Osteocyte (in vitro differentiated cells): ENCODE measurements around the gene MT3. TPM values are rescaled to one million over a fixed set of nuclear protein-coding genes. Genes with fewer than 3 reads are reported as not detected.
A peak's percentile ranks its signal among the peaks of the same experiment; 100 is the strongest.

Experiments used
- DNase-seq: peaks from one replicate; pipeline ENCODE4 v3.0.0; 2021; ENCODE audit warnings: mixed read lengths; ENCODE audit not compliant: unreplicated experiment; ENCODE audit errors: extremely low spot score
- H3K27ac Mint-ChIP-seq: one replicate; pipeline ENCODE4 v1.8.0; 2021; ENCODE audit warnings: mild to moderate bottlenecking, mixed read lengths; ENCODE audit not compliant: unreplicated experiment
- H3K27me3 Mint-ChIP-seq: one replicate; pipeline ENCODE4 v1.8.0; 2021; ENCODE audit warnings: mixed read lengths; ENCODE audit not compliant: unreplicated experiment
- H3K36me3 Mint-ChIP-seq: one replicate; pipeline ENCODE4 v1.8.0; 2021; ENCODE audit warnings: mixed read lengths; ENCODE audit not compliant: unreplicated experiment
- H3K4me1 Mint-ChIP-seq: one replicate; pipeline ENCODE4 v1.8.0; 2021; ENCODE audit warnings: mixed read lengths; ENCODE audit not compliant: unreplicated experiment
- H3K4me3 Mint-ChIP-seq: one replicate; pipeline ENCODE4 v1.8.0; 2021; ENCODE audit warnings: mild to moderate bottlenecking, moderate library complexity, mixed read lengths; ENCODE audit not compliant: unreplicated experiment
- H3K9me3 Mint-ChIP-seq: one replicate; pipeline ENCODE4 v1.8.0; 2021; ENCODE audit warnings: mixed read lengths; ENCODE audit not compliant: unreplicated experiment
- total RNA-seq: library from RNA; stranded (reverse); gene quantifications from 2 replicates; pipeline ENCODE4 v1.2.1, GENCODE V29; 2021
- TF ChIP-seq, protein P1 (sequence below): fragments of 200-600 bp; sonication (generic); IDR thresholded peaks from 2 replicates; pipeline ENCODE4 v1.5.0; 2021; ENCODE audit warnings: antibody characterized with exemption, mild to moderate bottlenecking, moderate library complexity

MT3 gene
- total RNA-seq, 1 donor from 2014 or later, result not detected

DNA sequence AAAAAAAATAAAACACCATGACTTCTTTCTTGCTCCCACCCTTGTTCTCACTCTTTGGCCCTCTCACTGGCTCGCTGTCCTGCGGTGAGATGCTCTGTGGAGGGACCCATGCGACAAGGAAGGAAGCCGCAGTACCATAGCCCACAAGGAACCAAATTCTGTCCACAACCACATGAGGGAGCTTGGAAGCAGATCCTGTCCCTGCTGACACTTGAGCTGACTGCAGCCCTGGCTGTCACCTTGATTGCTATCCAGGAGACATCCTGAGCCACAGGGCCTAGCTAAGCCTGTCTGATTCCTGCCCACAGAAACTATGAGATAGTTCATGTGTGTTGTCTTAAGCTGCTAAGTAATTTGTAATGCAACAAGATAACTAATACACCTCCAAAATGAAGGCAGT is 14.3 kb downstream of the MT3 start:
- H3K36me3 Mint-ChIP-seq, result no peaks in the 10 kb centered on the region
- peaks cover 32% of the 10 kb centered on the region for H3K4me1 Mint-ChIP-seq
- no peak overlapping the region for H3K4me3 Mint-ChIP-seq
- H3K27ac Mint-ChIP-seq, result no peak overlapping the region
- H3K27me3 Mint-ChIP-seq, result no peaks in the 10 kb centered on the region
- H3K9me3 Mint-ChIP-seq, result no peaks in the 10 kb centered on the region
- TF ChIP-seq, protein P1, sequence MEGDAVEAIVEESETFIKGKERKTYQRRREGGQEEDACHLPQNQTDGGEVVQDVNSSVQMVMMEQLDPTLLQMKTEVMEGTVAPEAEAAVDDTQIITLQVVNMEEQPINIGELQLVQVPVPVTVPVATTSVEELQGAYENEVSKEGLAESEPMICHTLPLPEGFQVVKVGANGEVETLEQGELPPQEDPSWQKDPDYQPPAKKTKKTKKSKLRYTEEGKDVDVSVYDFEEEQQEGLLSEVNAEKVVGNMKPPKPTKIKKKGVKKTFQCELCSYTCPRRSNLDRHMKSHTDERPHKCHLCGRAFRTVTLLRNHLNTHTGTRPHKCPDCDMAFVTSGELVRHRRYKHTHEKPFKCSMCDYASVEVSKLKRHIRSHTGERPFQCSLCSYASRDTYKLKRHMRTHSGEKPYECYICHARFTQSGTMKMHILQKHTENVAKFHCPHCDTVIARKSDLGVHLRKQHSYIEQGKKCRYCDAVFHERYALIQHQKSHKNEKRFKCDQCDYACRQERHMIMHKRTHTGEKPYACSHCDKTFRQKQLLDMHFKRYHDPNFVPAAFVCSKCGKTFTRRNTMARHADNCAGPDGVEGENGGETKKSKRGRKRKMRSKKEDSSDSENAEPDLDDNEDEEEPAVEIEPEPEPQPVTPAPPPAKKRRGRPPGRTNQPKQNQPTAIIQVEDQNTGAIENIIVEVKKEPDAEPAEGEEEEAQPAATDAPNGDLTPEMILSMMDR, result peak; percentile 60
- DNase-seq, result no peak

DNA sequence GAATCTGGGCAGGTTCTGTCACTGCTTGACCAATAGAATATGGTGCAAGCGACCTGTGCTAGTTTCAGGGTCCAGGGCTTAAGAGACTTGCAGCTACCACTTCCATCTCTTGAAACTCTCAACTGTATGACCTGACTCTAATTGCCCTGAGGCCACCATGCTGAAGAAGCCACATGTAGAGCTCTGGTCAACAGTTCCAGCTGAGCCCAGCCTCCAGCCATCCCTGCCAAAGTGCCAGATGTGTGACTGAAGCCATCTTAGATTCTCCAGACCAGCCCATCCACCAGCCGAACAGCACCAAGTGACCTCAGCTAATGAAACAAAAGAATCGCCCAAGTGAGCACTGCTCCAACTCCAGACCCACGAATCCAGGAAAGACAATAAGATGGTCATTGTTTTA is 15.6 kb downstream of the MT3 start:
- DNase-seq, result no peak
- Mint-ChIP-seq H3K9me3 (no peaks in the 10 kb centered on the region), H3K27ac (peak overlapping the region; percentile 50), H3K36me3 (no peaks in the 10 kb centered on the region), H3K4me3 (no peak overlapping the region), H3K4me1 (peaks cover 32% of the 10 kb centered on the region), H3K27me3 (no peaks in the 10 kb centered on the region)
- TF ChIP-seq, protein P1, result no peak

GRCh38 chr16:56605475-56605874 is 16.1 kb downstream of the MT3 start:
- Mint-ChIP-seq H3K27ac (peak overlapping the region; percentile 99), H3K27me3 (no peaks in the 10 kb centered on the region), H3K4me3 (no peak overlapping the region), H3K4me1 (peaks cover 37% of the 10 kb centered on the region), H3K9me3 (no peaks in the 10 kb centered on the region), H3K36me3 (no peaks in the 10 kb centered on the region)
- TF ChIP-seq, protein P1, result no peak
- DNase-seq, result no peak

GRCh38 chr16:56606071-56606475 is 16.7 kb downstream of the MT3 start:
- no peaks in the 10 kb centered on the region for H3K27me3 Mint-ChIP-seq
- peaks cover 42% of the 10 kb centered on the region for H3K4me1 Mint-ChIP-seq
- no peak overlapping the region for H3K4me3 Mint-ChIP-seq
- H3K9me3 Mint-ChIP-seq, result no peaks in the 10 kb centered on the region
- H3K27ac Mint-ChIP-seq, result peak overlapping the region; percentile 99
- TF ChIP-seq, protein P1, result no peak
- DNase-seq, result no peak
- no peaks in the 10 kb centered on the region for H3K36me3 Mint-ChIP-seq

GRCh38 chr16:56606476-56607108 is 17.3 kb downstream of the MT3 start:
- no peak for DNase-seq
- H3K27ac Mint-ChIP-seq, result peak overlapping the region; percentile 99
- no peaks in the 10 kb centered on the region for H3K36me3 Mint-ChIP-seq
- peaks cover 47% of the 10 kb centered on the region for H3K4me1 Mint-ChIP-seq
- TF ChIP-seq, protein P1, result no peak
- H3K27me3 Mint-ChIP-seq, result no peaks in the 10 kb centered on the region
- peak overlapping the region; percentile 55 for H3K4me3 Mint-ChIP-seq
- H3K9me3 Mint-ChIP-seq, result no peaks in the 10 kb centered on the region
